Measurements from ENCODE around the gene PPP6R2.

Gene PPP6R2

GRCh38 chr22:50489363-50490243, 146.5 kb downstream of the PPP6R2 start:
- DNase-seq = no peak

- DNase-seq = no peak
Observed at GRCh38 chr22:50490531-50491308, 147.6 kb downstream of the PPP6R2 start.

All from NCI-H1694 (cell line).